Tibial nerve (tissue), 4 donors: ENCODE measurements around the gene CHPF.

ENCODE experiments used
- EP300 ChIP-seq, 2 donors: sonication (generic); formaldehyde crosslinking; IDR thresholded peaks; one replicate each; pipeline ENCODE4 v1.6.1; 2017; ENCODE audit warnings: antibody characterized with exemption in 2 of 2, mild to moderate bottlenecking in 1 of 2
- POLR2A ChIP-seq, 2 donors: fragments of 450-650 bp; IDR thresholded peaks; one replicate each; pipeline ENCODE4 v1.6.1; 2017; ENCODE audit warnings: antibody characterized with exemption in 2 of 2, mild to moderate bottlenecking in 2 of 2, moderate library complexity in 2 of 2
- TF ChIP-seq, protein P1 (sequence below), 5 experiments: fragments of 200-600 bp in 3 of 5; fragments of 450-650 bp in 2 of 5; sonication (generic) in 3 of 5; IDR thresholded peaks; one replicate each; pipeline ENCODE4 v1.5.1; 2016 to 2019; ENCODE audit warnings: antibody characterized with exemption in 5 of 5, mild to moderate bottlenecking in 3 of 5, moderate library complexity in 2 of 5

DNA sequence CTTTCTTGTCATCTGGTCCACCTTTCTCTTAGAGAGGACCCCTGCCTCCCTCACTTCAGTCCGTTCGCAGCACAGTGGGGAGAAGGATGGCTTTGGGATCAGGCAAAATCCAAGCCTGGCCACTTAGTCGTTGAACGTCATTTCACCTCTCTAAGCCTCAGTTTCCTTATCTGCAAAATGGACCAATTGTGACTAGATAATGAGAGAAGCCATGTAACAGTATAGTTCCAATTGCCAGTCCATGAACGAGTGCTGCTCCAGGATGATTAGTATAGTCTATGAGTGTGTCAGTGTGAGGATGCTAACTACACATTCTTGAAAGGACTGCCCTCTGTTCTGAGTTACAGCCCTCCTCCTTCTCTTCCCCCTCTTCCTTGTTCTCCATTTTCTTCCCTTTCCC lies 29.6 kb upstream of the CHPF start:
- TF ChIP-seq, protein P1, sequence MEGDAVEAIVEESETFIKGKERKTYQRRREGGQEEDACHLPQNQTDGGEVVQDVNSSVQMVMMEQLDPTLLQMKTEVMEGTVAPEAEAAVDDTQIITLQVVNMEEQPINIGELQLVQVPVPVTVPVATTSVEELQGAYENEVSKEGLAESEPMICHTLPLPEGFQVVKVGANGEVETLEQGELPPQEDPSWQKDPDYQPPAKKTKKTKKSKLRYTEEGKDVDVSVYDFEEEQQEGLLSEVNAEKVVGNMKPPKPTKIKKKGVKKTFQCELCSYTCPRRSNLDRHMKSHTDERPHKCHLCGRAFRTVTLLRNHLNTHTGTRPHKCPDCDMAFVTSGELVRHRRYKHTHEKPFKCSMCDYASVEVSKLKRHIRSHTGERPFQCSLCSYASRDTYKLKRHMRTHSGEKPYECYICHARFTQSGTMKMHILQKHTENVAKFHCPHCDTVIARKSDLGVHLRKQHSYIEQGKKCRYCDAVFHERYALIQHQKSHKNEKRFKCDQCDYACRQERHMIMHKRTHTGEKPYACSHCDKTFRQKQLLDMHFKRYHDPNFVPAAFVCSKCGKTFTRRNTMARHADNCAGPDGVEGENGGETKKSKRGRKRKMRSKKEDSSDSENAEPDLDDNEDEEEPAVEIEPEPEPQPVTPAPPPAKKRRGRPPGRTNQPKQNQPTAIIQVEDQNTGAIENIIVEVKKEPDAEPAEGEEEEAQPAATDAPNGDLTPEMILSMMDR (IDR thresholded peaks at IDR 0.05): no peak
- TF ChIP-seq POLR2A (IDR thresholded peaks at IDR 0.05) (no peak), EP300 (IDR thresholded peaks at IDR 0.05) (no peak)
